Stomach (tissue), 9 donors: Measurements from ENCODE around the gene AKAP17A. TPM values are rescaled to one million over a fixed set of nuclear protein-coding genes. Genes with fewer than 3 reads are reported as not detected.

Source experiments
- DNase-seq, 2 donors: peaks; one replicate each; pipeline versions ENCODE4 v3.0.0 to v3.0.0-alpha.2; 2013 to 2019
- H3K27ac ChIP-seq, 5 donors: fragments of 200-600 bp in 4 of 5; sonication (generic) in 4 of 5; one replicate each; pipeline ENCODE4 v1.5.1; 2013 to 2019; ENCODE audit warnings: mild to moderate bottlenecking in 1 of 5, moderate library complexity in 1 of 5
- H3K27me3 ChIP-seq, 3 donors: fragments of 200-600 bp; sonication (generic); one replicate each; pipeline ENCODE4 v1.5.1; 2017 to 2019; ENCODE audit warnings: mixed run types in 1 of 3
- H3K36me3 ChIP-seq, 4 donors: fragments of 200-600 bp; sonication (generic); 1 replicate in 3 of 4; 2 replicates in 1 of 4; pipeline ENCODE4 v1.5.1; 2016 to 2019
- H3K4me1 ChIP-seq, 4 donors: fragments of 200-600 bp; sonication (generic); one replicate each; pipeline ENCODE4 v1.5.1; 2016 to 2019
- H3K4me3 ChIP-seq, 4 donors: fragments of 200-600 bp; sonication (generic) in 3 of 4; one replicate each; pipeline ENCODE4 v1.5.1; 2016 to 2019; ENCODE audit warnings: mild to moderate bottlenecking in 1 of 4
- H3K9me3 ChIP-seq, 4 donors: fragments of 200-600 bp; sonication (generic); one replicate each; pipeline ENCODE4 v1.5.1; 2016 to 2019
- CTCF ChIP-seq, 7 experiments: fragments of 450-650 bp in 4 of 7; fragments of 200-600 bp in 3 of 7; sonication (generic) in 3 of 7; IDR thresholded peaks; one replicate each; pipeline ENCODE4 v1.5.1; 2016 to 2019; ENCODE audit warnings: antibody characterized with exemption in 7 of 7, control low read depth in 2 of 7, mild to moderate bottlenecking in 1 of 7
- EP300 ChIP-seq: sonication (generic); formaldehyde crosslinking; IDR thresholded peaks from one replicate; pipeline ENCODE4 v1.6.1; 2017; ENCODE audit warnings: antibody characterized with exemption
- POLR2A ChIP-seq, 4 donors: fragments of 450-650 bp; IDR thresholded peaks; one replicate each; pipeline ENCODE4 v1.6.1; 2016; ENCODE audit warnings: antibody characterized with exemption in 4 of 4, control low read depth in 2 of 4, mild to moderate bottlenecking in 1 of 4, moderate library complexity in 1 of 4
- POLR2AphosphoS5 ChIP-seq, 3 donors: sonication (generic); formaldehyde crosslinking; IDR thresholded peaks; one replicate each; pipeline ENCODE4 v1.6.1; 2016; ENCODE audit warnings: antibody characterized with exemption in 3 of 3
- WGBS, 5 donors: extraction: QIAGEN DNeasy Blood & Tissue Kit in 3 of 5; methylation state at CpG; one replicate each; pipeline versions ENCODE4 v1.1.5 to v1.1.7; 2013 to 2018; 5-methylcytosine and 5-hydroxymethylcytosine counted together
- intact Hi-C: fragments of 100-400 bp; cut with DNase I; formaldehyde crosslinking; loops from one replicate; pipeline ENCODE4 v1.15.1; 2023; ENCODE audit warnings: low total_unique reads
- polyA plus RNA-seq, 3 donors: library from polyadenylated mRNA; stranded (reverse); fragments of 200-250 nt; gene quantifications; one replicate each; pipeline ENCODE4 v1.2.3, GENCODE V29; 2013
- total RNA-seq, 5 donors: library from RNA; depleted of rRNA; stranded (reverse); fragments of >200 nt; gene quantifications; one replicate each; pipeline versions ENCODE4 v1.1.0 to v1.2.3, GENCODE V29; 2014 to 2016
- donor health status: healthy with polysubstance abuse.
- donor health status: Bipolar disorder and iron deficiency.
- donor health status: healthy.

AKAP17A gene
- total and polyA plus RNA-seq, 8 donors: 13.3 to 141 (median 41.8) TPM

GRCh38 chrX:1649621-1650020, 58.2 kb downstream of the AKAP17A start:
- no peak overlapping the region for H3K4me3 ChIP-seq
- DNase-seq: no peak
- intact Hi-C loops: loop anchor here (5.0 kb wide), 1 partner anchor 943 kb away; no protein-coding TSS in a partner anchor
- H3K27me3 ChIP-seq: peaks cover 0 to 21% (median 0%) of the 10 kb centered on the region in 3 donors
- H3K36me3 ChIP-seq: no peaks in the 10 kb centered on the region
- TF ChIP-seq POLR2A (IDR thresholded peaks at IDR 0.05): no peak
- no peak for TF ChIP-seq EP300
- no peak for TF ChIP-seq POLR2AphosphoS5 (IDR thresholded peaks at IDR 0.05)
- no peak for TF ChIP-seq CTCF (IDR thresholded peaks at IDR 0.05)
- WGBS, 5 donors: 23 to 34% (median 27%) methylated on average over 8 of the region's 8 CpGs
- no peak overlapping the region for H3K27ac ChIP-seq
- H3K9me3 ChIP-seq: peaks cover 4 to 15% (median 11%) of the 10 kb centered on the region in 4 donors
- H3K4me1 ChIP-seq: peaks cover 0 to 4% (median 2%) of the 10 kb centered on the region in 4 donors

Other genes with a start within 250 kb of the AKAP17A start
- 100 to 1,000 TPM; 119 to 707 (median 391) TPM for gene SLC25A6, start 199.5 kb upstream of the AKAP17A start, total RNA-seq
- gene SLC25A6, start 199.5 kb upstream of the AKAP17A start, polyA plus RNA-seq: 100 to 1,000 TPM; 416 to 606 (median 518) TPM
- gene ASMTL, start 138.7 kb upstream of the AKAP17A start, total RNA-seq: 10 to 100 TPM in 3 of 5 donors, 1 to 10 TPM in 2; 5.8 to 45.8 (median 14.0) TPM
- 10 to 100 TPM; 14.9 to 29.3 (median 24.4) TPM for gene ASMTL, start 138.7 kb upstream of the AKAP17A start, polyA plus RNA-seq
- 1 to 10 TPM in 3 of 5 donors, not detected in 2; 1.8 to 3.3 (median 1.9) TPM for gene P2RY8, start 54.4 kb upstream of the AKAP17A start, total RNA-seq
- gene P2RY8, start 54.4 kb upstream of the AKAP17A start, polyA plus RNA-seq: under 1 TPM; 0.31 to 0.76 (median 0.70) TPM
- gene ASMT, start 23.5 kb downstream of the AKAP17A start, total RNA-seq: not detected
- under 1 TPM in 1 of 3 donors, not detected in 2; 0.43 TPM for gene ASMT, start 23.5 kb downstream of the AKAP17A start, polyA plus RNA-seq